Calu3 (cell line): ENCODE measurements around the gene TRAF4. TPM values are rescaled to one million over a fixed set of nuclear protein-coding genes. Genes with fewer than 3 reads are reported as not detected.

Experiments
- BruUV-seq: library from RNA; stranded (reverse); fragments of 400-500 nt; replicated peaks from 2 replicates; lab custom pipeline; 2021; lab: Mats Ljungman, UMichigan
- CTCF ChIA-PET: fragments of 300-600 bp; sonication (Branson Sonifier 250); formaldehyde crosslinking; loops from one replicate; lab custom pipeline; 2022; ENCODE audit warnings: antibody characterized with exemption; lab: Charles Lee
- DNase-seq: peaks from one replicate; pipeline ENCODE4 v3.0.0; 2022
- H3K27ac Mint-ChIP-seq: one replicate; pipeline ENCODE4 v1.8.0; 2022; ENCODE audit warnings: mixed read lengths; ENCODE audit not compliant: unreplicated experiment
- H3K27me3 Mint-ChIP-seq: one replicate; pipeline ENCODE4 v1.8.0; 2022; ENCODE audit warnings: mixed read lengths; ENCODE audit not compliant: unreplicated experiment
- H3K36me3 Mint-ChIP-seq: one replicate; pipeline ENCODE4 v1.8.0; 2022; ENCODE audit warnings: mild to moderate bottlenecking, moderate library complexity, mixed read lengths; ENCODE audit not compliant: insufficient read depth, unreplicated experiment
- H3K4me1 Mint-ChIP-seq: one replicate; pipeline ENCODE4 v1.8.0; 2022; ENCODE audit warnings: mild to moderate bottlenecking, low read depth, mixed read lengths; ENCODE audit not compliant: unreplicated experiment
- H3K4me3 Mint-ChIP-seq: one replicate; pipeline ENCODE4 v1.8.0; 2022; ENCODE audit warnings: mild to moderate bottlenecking, low read depth, moderate library complexity, mixed read lengths; ENCODE audit not compliant: unreplicated experiment
- H3K9me3 Mint-ChIP-seq: one replicate; pipeline ENCODE4 v1.8.0; 2022; ENCODE audit warnings: low read depth, mixed read lengths; ENCODE audit not compliant: unreplicated experiment
- CTCF ChIP-seq: fragments of 200-600 bp; IDR thresholded peaks from one replicate; pipeline ENCODE4 v1.8.0; 2022; ENCODE audit warnings: antibody characterized with exemption; ENCODE audit not compliant: unreplicated experiment
- intact Hi-C: fragments of 100-400 bp; cut with micrococcal nuclease; formaldehyde crosslinking; loops from one replicate; pipeline ENCODE4 v1.10.0; 2022; ENCODE audit not compliant: unreplicated experiment
- total RNA-seq: library from RNA; stranded (reverse); gene quantifications from 2 replicates; pipeline ENCODE4 v1.2.3, GENCODE V29; 2022

The TRAF4 gene
- total RNA-seq, 1 experiment from 2014 or later: 201 TPM

GRCh38 chr17:28748852-28749515, 5.2 kb downstream of the TRAF4 start:
- Mint-ChIP-seq H3K4me3 (peak overlapping the region; percentile 81), H3K9me3 (no peaks in the 10 kb centered on the region), H3K27me3 (no peaks in the 10 kb centered on the region), H3K27ac (peak overlapping the region; percentile 56), H3K4me1 (peaks cover 31% of the 10 kb centered on the region), H3K36me3 (peaks cover 95% of the 10 kb centered on the region)
- no TSS peak for BruUV-seq
- no peak for DNase-seq
- TF ChIP-seq CTCF: no peak
- intact Hi-C loops: no loop called here
- CTCF ChIA-PET: interaction anchor here (0.6 to 9.1 kb wide), 2 partner anchors 22 to 88 kb away, joined by 5 to 228 read pairs; partner anchors contain the start of genes NEK8 and TLCD1

GRCh38 chr17:28749516-28750177, 5.8 kb downstream of the TRAF4 start:
- H3K9me3 Mint-ChIP-seq: no peaks in the 10 kb centered on the region
- peaks cover 31% of the 10 kb centered on the region for H3K4me1 Mint-ChIP-seq
- DNase-seq: no peak
- TF ChIP-seq CTCF: no peak
- H3K27me3 Mint-ChIP-seq: no peaks in the 10 kb centered on the region
- intact Hi-C loops: loop anchor here (1.0 kb wide), 1 partner anchor 22 kb away; no protein-coding TSS in a partner anchor
- BruUV-seq: no TSS peak
- H3K27ac Mint-ChIP-seq: peak overlapping the region; percentile 56
- peak overlapping the region; percentile 81 for H3K4me3 Mint-ChIP-seq
- H3K36me3 Mint-ChIP-seq: peaks cover 93% of the 10 kb centered on the region
- CTCF ChIA-PET: interaction anchor here (0.8 to 9.1 kb wide), 4 partner anchors 14 to 30 kb away, joined by 3 to 228 read pairs (median 6); partner anchors contain the start of genes NEK8, RPL23A and TLCD1

GRCh38 chr17:28750178-28751047, 6.6 kb downstream of the TRAF4 start:
- BruUV-seq: TSS peak; percentile 19
- Mint-ChIP-seq H3K36me3 (peaks cover 93% of the 10 kb centered on the region), H3K9me3 (no peaks in the 10 kb centered on the region), H3K4me1 (peaks cover 32% of the 10 kb centered on the region), H3K4me3 (no peak overlapping the region), H3K27ac (peak overlapping the region; percentile 37), H3K27me3 (no peaks in the 10 kb centered on the region)
- intact Hi-C loops: loop anchor here (1.0 kb wide), 1 partner anchor 23 kb away; no protein-coding TSS in a partner anchor
- DNase-seq: peak; percentile 94
- CTCF ChIA-PET: interaction anchor here (0.7 to 9.1 kb wide), 7 partner anchors 13 to 148 kb away, joined by 3 to 228 read pairs (median 4); partner anchors contain the start of genes NEK8, RPL23A and TLCD1
- peak; percentile 97 for TF ChIP-seq CTCF
